Trophoblast cell (in vitro differentiated cells and primary cell): ENCODE results near the gene PSD2.
A peak's percentile ranks its signal among the peaks of the same experiment; 100 is the strongest.

Experiments
- DNase-seq, 2 donors: peaks; one replicate each; pipeline ENCODE4 v3.0.0-alpha.2; 2016
- H2AFZ ChIP-seq: 2 replicates; pipeline ENCODE4 v1.6.1; 2013; ENCODE audit warnings: low read length, moderate library complexity, mild to moderate bottlenecking; ENCODE audit not compliant: insufficient read depth, poor library complexity
- H2AK5ac ChIP-seq: 2 replicates; pipeline ENCODE4 v1.6.1; 2013; ENCODE audit warnings: mild to moderate bottlenecking, low read length
- H2BK120ac ChIP-seq: 2 replicates; pipeline ENCODE4 v1.6.1; 2013; ENCODE audit warnings: low read length, mild to moderate bottlenecking, moderate library complexity; ENCODE audit not compliant: insufficient read depth, poor library complexity
- H2BK12ac ChIP-seq: 2 replicates; pipeline ENCODE4 v1.6.1; 2013; ENCODE audit warnings: mild to moderate bottlenecking, low read length, moderate library complexity
- H2BK5ac ChIP-seq: 2 replicates; pipeline ENCODE4 v1.6.1; 2013; ENCODE audit warnings: low read length, low read depth, moderate library complexity, mild to moderate bottlenecking; ENCODE audit not compliant: poor library complexity
- H3K14ac ChIP-seq: 2 replicates; pipeline ENCODE4 v1.6.1; 2013; ENCODE audit warnings: mild to moderate bottlenecking, low read length
- H3K18ac ChIP-seq: 2 replicates; pipeline ENCODE4 v1.6.1; 2013; ENCODE audit warnings: mild to moderate bottlenecking, low read length
- H3K23ac ChIP-seq: 2 replicates; pipeline ENCODE4 v1.6.1; 2013; ENCODE audit warnings: low read length
- H3K27ac ChIP-seq: 2 replicates; pipeline ENCODE4 v1.5.1; 2013; ENCODE audit warnings: low read depth, mild to moderate bottlenecking, inconsistent platforms, low read length, moderate library complexity
- H3K27me3 ChIP-seq: 2 replicates; pipeline ENCODE4 v1.6.1; 2013; ENCODE audit warnings: inconsistent platforms, mild to moderate bottlenecking, low read length, moderate library complexity; ENCODE audit not compliant: insufficient read depth
- H3K36me3 ChIP-seq, 2 experiments: 1 replicate in 1 of 2; 2 replicates in 1 of 2; pipeline ENCODE4 v1.6.1; 2013; ENCODE audit warnings: low read length in 2 of 2, mild to moderate bottlenecking in 2 of 2, moderate library complexity in 1 of 2; ENCODE audit not compliant: insufficient read depth in 2 of 2, control insufficient read depth in 1 of 2
- H3K4ac ChIP-seq: 2 replicates; pipeline ENCODE4 v1.6.1; 2013; ENCODE audit warnings: low read depth, mild to moderate bottlenecking, low read length, moderate library complexity
- H3K4me1 ChIP-seq, 2 experiments: 1 replicate in 1 of 2; 2 replicates in 1 of 2; pipeline ENCODE4 v1.6.1; 2013; ENCODE audit warnings: low read length in 2 of 2, mild to moderate bottlenecking in 2 of 2, moderate library complexity in 1 of 2; ENCODE audit not compliant: insufficient read depth in 2 of 2, control insufficient read depth in 1 of 2
- H3K4me2 ChIP-seq: 2 replicates; pipeline ENCODE4 v1.6.1; 2013; ENCODE audit warnings: inconsistent platforms, mild to moderate bottlenecking, low read length, moderate library complexity
- H3K4me3 ChIP-seq: 2 replicates; pipeline ENCODE4 v1.5.1; 2013; ENCODE audit warnings: mild to moderate bottlenecking, low read depth, low read length, inconsistent platforms
- H3K79me1 ChIP-seq: one replicate; pipeline ENCODE4 v1.6.1; 2013; ENCODE audit warnings: low read length
- H3K79me2 ChIP-seq: 2 replicates; pipeline ENCODE4 v1.6.1; 2013; ENCODE audit warnings: low read length, mild to moderate bottlenecking; ENCODE audit not compliant: control insufficient read depth, insufficient read depth, poor library complexity
- H3K9ac ChIP-seq: 2 replicates; pipeline ENCODE4 v1.6.1; 2013; ENCODE audit warnings: mild to moderate bottlenecking, low read length
- H3K9me3 ChIP-seq: 2 replicates; pipeline ENCODE4 v1.6.1; 2013; ENCODE audit warnings: low read depth, mild to moderate bottlenecking, control low read depth, inconsistent platforms, low read length; ENCODE audit not compliant: insufficient read depth
- H4K12ac ChIP-seq: 2 replicates; pipeline ENCODE4 v1.6.1; 2013; ENCODE audit warnings: low read depth, mild to moderate bottlenecking, low read length, moderate library complexity
- H4K8ac ChIP-seq: 2 replicates; pipeline ENCODE4 v1.6.1; 2013; ENCODE audit warnings: low read depth, mild to moderate bottlenecking, low read length, moderate library complexity
- H4K91ac ChIP-seq: one replicate; pipeline ENCODE4 v1.6.1; 2013; ENCODE audit warnings: low read depth, mild to moderate bottlenecking, low read length, moderate library complexity
- WGBS: extraction: QIAGEN DNeasy Blood & Tissue Kit; methylation state at CpG from one replicate; pipeline ENCODE4 v1.1.7; 2013; ENCODE audit warnings: missing lambda C conversion rate; ENCODE audit not compliant: insufficient read length, insufficient coverage; ENCODE audit errors: extremely low coverage; 5-methylcytosine and 5-hydroxymethylcytosine counted together

PSD2 gene

GRCh38 chr5:139847790-139848507, 52.3 kb downstream of the PSD2 start:
- Histone ChIP-seq H3K18ac (no peak overlapping the region), H4K8ac (no peak overlapping the region), H3K36me3 (no peaks in the 10 kb centered on the region), H3K9me3 (peaks cover 6% of the 10 kb centered on the region), H2AFZ (peak overlapping the region; percentile 70), H3K79me1 (no peaks in the 10 kb centered on the region), H3K4me3 (peak overlapping the region; percentile 64), H3K27me3 (peaks cover 46% of the 10 kb centered on the region), H3K79me2 (no peaks in the 10 kb centered on the region), H3K27ac (no peak overlapping the region), H3K4ac (no peak overlapping the region), H2AK5ac (no peak overlapping the region), H3K14ac (no peak overlapping the region), H2BK5ac (no peak overlapping the region), H2BK120ac (no peak overlapping the region), H4K12ac (no peak overlapping the region), H4K91ac (no peak overlapping the region), H2BK12ac (no peak overlapping the region), H3K4me2 (peak overlapping the region; percentile 63), H3K4me1 (peaks cover 2 to 4% of the 10 kb centered on the region in 2 experiments), H3K23ac (no peak overlapping the region), H3K9ac (no peak overlapping the region)
- peak; percentile 18 to 53 for DNase-seq
- WGBS = no CpG with 5 or more reads among the region's 107 CpGs

- DNase-seq = peak in 1 of 2 donors; percentile 8
- WGBS = no CpG with 5 or more reads among the region's 43 CpGs
- Histone ChIP-seq H3K79me2 (no peaks in the 10 kb centered on the region), H3K23ac (no peak overlapping the region), H2BK120ac (no peak overlapping the region), H4K91ac (no peak overlapping the region), H3K9me3 (peaks cover 6% of the 10 kb centered on the region), H3K4me3 (peak overlapping the region; percentile 64), H3K4ac (no peak overlapping the region), H4K12ac (no peak overlapping the region), H2BK12ac (no peak overlapping the region), H3K4me2 (peak overlapping the region; percentile 63), H3K14ac (no peak overlapping the region), H3K27me3 (peaks cover 46% of the 10 kb centered on the region), H2AFZ (no peak overlapping the region), H3K4me1 (peaks cover 2 to 4% of the 10 kb centered on the region in 2 experiments), H2BK5ac (no peak overlapping the region), H3K9ac (no peak overlapping the region), H3K79me1 (no peaks in the 10 kb centered on the region), H2AK5ac (no peak overlapping the region), H4K8ac (no peak overlapping the region), H3K18ac (no peak overlapping the region), H3K27ac (no peak overlapping the region), H3K36me3 (no peaks in the 10 kb centered on the region)
Measured at GRCh38 chr5:139848508-139849100, 53.0 kb downstream of the PSD2 start.

DNA sequence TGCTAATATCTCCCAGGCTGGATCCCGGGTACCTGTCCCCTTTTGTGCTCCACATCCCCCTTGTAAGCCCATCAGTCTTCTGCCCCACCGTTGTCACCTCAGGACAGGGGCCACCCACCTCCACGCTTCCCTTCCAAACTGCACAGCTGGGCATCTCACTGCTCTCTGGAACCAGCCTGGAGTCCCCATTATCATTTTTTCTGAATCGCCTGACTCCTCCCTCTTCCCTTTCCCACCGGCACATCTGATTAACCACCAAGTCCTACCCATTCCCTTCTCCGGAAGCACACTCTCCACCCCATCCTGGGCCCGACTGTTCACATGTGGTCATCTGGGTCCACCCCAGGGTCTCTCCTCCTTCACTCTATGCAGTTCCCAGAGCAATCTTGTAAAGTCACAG, 53.9 kb downstream of the PSD2 start:
- Histone ChIP-seq H3K4me1 (peaks cover 2 to 4% of the 10 kb centered on the region in 2 experiments), H3K27me3 (peaks cover 46% of the 10 kb centered on the region), H2AFZ (no peak overlapping the region), H3K14ac (no peak overlapping the region), H4K8ac (no peak overlapping the region), H3K27ac (no peak overlapping the region), H2BK5ac (no peak overlapping the region), H3K36me3 (no peaks in the 10 kb centered on the region), H3K9me3 (peaks cover 6% of the 10 kb centered on the region), H3K4ac (no peak overlapping the region), H3K4me3 (no peak overlapping the region), H2BK12ac (no peak overlapping the region), H3K79me2 (no peaks in the 10 kb centered on the region), H4K91ac (no peak overlapping the region), H3K4me2 (no peak overlapping the region), H3K79me1 (no peaks in the 10 kb centered on the region), H3K23ac (no peak overlapping the region), H3K9ac (no peak overlapping the region), H2AK5ac (no peak overlapping the region), H4K12ac (no peak overlapping the region), H3K18ac (no peak overlapping the region), H2BK120ac (no peak overlapping the region)
- no CpG with 5 or more reads among the region's 7 CpGs for WGBS
- DNase-seq = no peak

DNA sequence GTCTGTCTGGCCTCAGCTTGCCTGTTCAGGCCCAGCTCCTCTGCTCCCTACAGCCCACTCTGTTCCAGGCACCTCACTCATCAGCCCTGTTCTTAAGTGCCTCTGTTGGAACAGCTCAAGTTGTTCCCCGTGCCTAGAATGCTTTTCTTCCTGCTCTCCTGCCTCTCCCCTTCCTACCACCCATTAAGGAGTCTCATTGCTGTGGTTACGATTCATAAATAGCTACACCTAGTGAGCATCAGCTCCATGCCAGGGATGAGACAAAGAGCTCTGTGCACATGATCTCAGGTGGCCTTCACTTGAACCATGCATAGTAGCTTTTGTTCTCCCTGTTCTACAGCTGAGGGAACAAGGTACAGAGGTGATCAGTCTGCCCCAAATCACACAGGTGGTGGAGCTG, 54.3 kb downstream of the PSD2 start:
- no peaks in the 10 kb centered on the region for H3K79me1 ChIP-seq
- no peak overlapping the region for H3K14ac ChIP-seq
- H4K8ac ChIP-seq = no peak overlapping the region
- peaks cover 2 to 4% of the 10 kb centered on the region in 2 experiments for H3K4me1 ChIP-seq
- no peak overlapping the region for H4K12ac ChIP-seq
- no peak overlapping the region for H3K4me2 ChIP-seq
- no peak overlapping the region for H3K23ac ChIP-seq
- H2AFZ ChIP-seq = no peak overlapping the region
- H3K4me3 ChIP-seq = no peak overlapping the region
- H3K27ac ChIP-seq = no peak overlapping the region
- H3K4ac ChIP-seq = no peak overlapping the region
- no peak overlapping the region for H4K91ac ChIP-seq
- no peak overlapping the region for H2BK12ac ChIP-seq
- no peak for DNase-seq
- WGBS = no CpG with 5 or more reads among the region's 2 CpGs
- no peak overlapping the region for H2BK120ac ChIP-seq
- H3K27me3 ChIP-seq = peaks cover 46% of the 10 kb centered on the region
- H3K18ac ChIP-seq = no peak overlapping the region
- H3K79me2 ChIP-seq = no peaks in the 10 kb centered on the region
- H3K9ac ChIP-seq = no peak overlapping the region
- no peak overlapping the region for H2AK5ac ChIP-seq
- H3K36me3 ChIP-seq = no peaks in the 10 kb centered on the region
- no peak overlapping the region for H2BK5ac ChIP-seq
- H3K9me3 ChIP-seq = peaks cover 6% of the 10 kb centered on the region
